Bronchial epithelial cell (primary cell): ENCODE measurements around the gene SERPINB12. TPM values are rescaled to one million over a fixed set of nuclear protein-coding genes. Genes with fewer than 3 reads are reported as not detected.

Experiments
- DNase-seq: peaks from one replicate; pipeline ENCODE4 v3.0.0-alpha.2; 2010; ENCODE audit warnings: low read depth
- FAIRE-seq: peaks from 2 replicates; lab custom pipeline; 2011; peaks lifted over from hg19 to GRCh38; lab: Jason Lieb, UNC
- H3K27me3 ChIP-seq: 2 replicates; pipeline ENCODE4 v1.5.1; 2011; ENCODE audit warnings: low read length; ENCODE audit not compliant: control insufficient read depth, insufficient read depth
- H3K36me3 ChIP-seq: 2 replicates; pipeline ENCODE4 v1.5.1; 2011; ENCODE audit warnings: low read length; ENCODE audit not compliant: control insufficient read depth, insufficient read depth
- H3K4me3 ChIP-seq: 2 replicates; pipeline ENCODE4 v1.5.1; 2011; ENCODE audit warnings: mild to moderate bottlenecking, low read depth, low read length, control low read depth
- CTCF ChIP-seq: IDR thresholded peaks from 2 replicates; pipeline ENCODE4 v1.5.1; 2011; ENCODE audit warnings: mild to moderate bottlenecking, moderate library complexity, low read length, control low read depth, inconsistent platforms; ENCODE audit not compliant: insufficient read depth, severe bottlenecking
- total RNA-seq: library from RNA; depleted of rRNA; stranded (reverse); fragments of >200 nt; gene quantifications from 2 replicates; pipeline ENCODE4 v1.2.1, GENCODE V29; 2014

Gene SERPINB12
- total RNA-seq, 1 donor from 2014 or later = 0.53 TPM

- Histone ChIP-seq H3K27me3 (no peaks in the 10 kb centered on the region), H3K4me3 (no peak overlapping the region), H3K36me3 (no peaks in the 10 kb centered on the region)
- FAIRE-seq (no peak), DNase-seq (peak; percentile 91)
- no peak for TF ChIP-seq CTCF
These were observed 61.6 kb downstream of the SERPINB12 start for GRCh38 chr18:63603772-63604171.

GRCh38 chr18:63604791-63605567, 62.8 kb downstream of the SERPINB12 start:
- Histone ChIP-seq H3K36me3 (no peaks in the 10 kb centered on the region), H3K4me3 (no peak overlapping the region), H3K27me3 (no peaks in the 10 kb centered on the region)
- TF ChIP-seq CTCF = no peak
- peak; percentile 99 for DNase-seq
- peak; percentile 99 for FAIRE-seq

GRCh38 chr18:63606526-63606925, 64.4 kb downstream of the SERPINB12 start:
- H3K36me3 ChIP-seq = no peaks in the 10 kb centered on the region
- no peak for FAIRE-seq
- no peak for TF ChIP-seq CTCF

GRCh38 chr18:63613420-63613819, 71.3 kb downstream of the SERPINB12 start:
- no peaks in the 10 kb centered on the region for H3K36me3 ChIP-seq
- no peak overlapping the region for H3K4me3 ChIP-seq
- H3K27me3 ChIP-seq = no peaks in the 10 kb centered on the region
- no peak for FAIRE-seq
- no peak for DNase-seq
- no peak for TF ChIP-seq CTCF

More at GRCh38 chr18:63606526-63606925, 64.4 kb downstream of the SERPINB12 start:
- Histone ChIP-seq H3K4me3 (no peak overlapping the region), H3K27me3 (no peaks in the 10 kb centered on the region)
- DNase-seq = no peak

- no peak for FAIRE-seq
These were observed 75.1 kb downstream of the SERPINB12 start for GRCh38 chr18:63617049-63617914.

More at GRCh38 chr18:63617049-63617914, 75.1 kb downstream of the SERPINB12 start:
- no peak for TF ChIP-seq CTCF
- no peak for DNase-seq
- no peaks in the 10 kb centered on the region for H3K36me3 ChIP-seq
- no peaks in the 10 kb centered on the region for H3K27me3 ChIP-seq
- no peak overlapping the region for H3K4me3 ChIP-seq
